Sigmoid colon (tissue), 4 donors: ENCODE measurements around the gene ZNF562.

Source experiments
- CTCF ChIP-seq, 4 experiments: fragments of 450-650 bp in 3 of 4; fragments of 200-600 bp in 1 of 4; IDR thresholded peaks; one replicate each; pipeline ENCODE4 v1.5.1; 2016 to 2019; ENCODE audit warnings: antibody characterized with exemption in 4 of 4, mild to moderate bottlenecking in 3 of 4, moderate library complexity in 2 of 4
- POLR2AphosphoS5 ChIP-seq, 4 donors: sonication (generic); formaldehyde crosslinking; IDR thresholded peaks; one replicate each; pipeline ENCODE4 v1.6.1; 2017; ENCODE audit warnings: antibody characterized with exemption in 4 of 4

DNA sequence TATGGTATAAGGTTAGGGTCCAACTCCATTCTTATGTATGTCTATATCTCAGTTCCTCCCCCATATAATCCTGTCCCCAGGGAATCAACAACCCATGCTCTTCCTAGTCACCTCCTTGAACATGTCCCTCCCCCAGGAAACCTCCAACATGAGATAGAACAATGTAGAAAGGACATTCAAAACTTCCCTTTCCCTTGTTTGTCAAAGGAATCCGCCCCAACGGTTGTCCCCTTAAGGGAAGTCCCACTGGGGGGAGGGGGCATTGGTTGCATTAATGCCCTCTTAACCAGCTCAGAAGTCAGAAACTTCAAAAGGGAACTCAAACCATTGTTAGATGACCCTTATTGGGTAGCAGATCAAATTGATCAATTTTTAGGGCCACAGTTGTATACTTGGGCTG lies 47.0 kb downstream of the ZNF562 start:
- TF ChIP-seq CTCF (IDR thresholded peaks at IDR 0.05) (no peak), POLR2AphosphoS5 (IDR thresholded peaks at IDR 0.05) (no peak)
